Measurements from ENCODE around the gene SMARCD1. TPM values are rescaled to one million over a fixed set of nuclear protein-coding genes. Genes with fewer than 3 reads are reported as not detected.
"Not testable (repeated sequence)": the region's sequence is repeated elsewhere in the genome, so short reads cannot be mapped to it uniquely, and the experiment has no call there.

Gene SMARCD1
- total RNA-seq, 1 experiment from 2014 or later, result 36.1 TPM

DNA sequence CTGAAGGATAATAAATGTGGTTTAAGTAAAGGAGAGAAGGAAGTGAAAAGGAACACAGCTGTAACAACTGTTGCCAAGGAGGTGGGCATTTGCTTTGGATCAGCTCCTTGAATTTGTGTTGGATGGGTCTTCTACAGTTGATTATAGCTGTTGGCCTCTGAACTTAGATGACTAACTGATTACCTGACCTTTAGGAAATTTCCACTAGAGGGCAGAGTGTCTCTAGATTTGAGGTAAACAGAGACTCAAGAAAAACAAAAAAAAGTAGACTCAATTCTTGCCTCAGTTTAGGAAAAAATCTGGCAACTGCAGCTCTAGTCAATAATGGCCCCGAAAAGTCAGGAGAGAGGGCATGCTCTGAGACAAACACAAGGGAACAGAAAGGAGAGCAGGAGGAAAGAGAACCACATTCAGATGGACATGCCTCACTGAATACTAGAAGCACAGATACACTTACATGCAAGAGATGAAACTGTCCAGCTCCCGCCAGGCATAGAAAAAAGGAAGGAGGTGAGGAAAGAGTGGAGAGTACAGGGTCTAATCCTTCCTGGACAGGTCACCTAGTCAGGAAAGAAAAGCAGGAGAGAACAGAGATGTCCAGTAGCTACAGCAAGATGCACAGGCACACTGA is 47.5 kb downstream of the SMARCD1 start:
- Histone ChIP-seq H3K27me3 (no peaks in the 10 kb centered on the region), H3K9me3 (no peaks in the 10 kb centered on the region), H3K36me3 (peaks cover 55% of the 10 kb centered on the region), H3K4me3 (no peak overlapping the region)
- no peak for DNase-seq

GRCh38 chr12:50142993-50143392 is 57.9 kb downstream of the SMARCD1 start:
- H3K4me3 ChIP-seq, result no peak overlapping the region
- H3K9me3 ChIP-seq, result no peaks in the 10 kb centered on the region
- peaks cover 23% of the 10 kb centered on the region for H3K36me3 ChIP-seq
- DNase-seq, result no peak
- H3K27me3 ChIP-seq, result no peaks in the 10 kb centered on the region

DNA sequence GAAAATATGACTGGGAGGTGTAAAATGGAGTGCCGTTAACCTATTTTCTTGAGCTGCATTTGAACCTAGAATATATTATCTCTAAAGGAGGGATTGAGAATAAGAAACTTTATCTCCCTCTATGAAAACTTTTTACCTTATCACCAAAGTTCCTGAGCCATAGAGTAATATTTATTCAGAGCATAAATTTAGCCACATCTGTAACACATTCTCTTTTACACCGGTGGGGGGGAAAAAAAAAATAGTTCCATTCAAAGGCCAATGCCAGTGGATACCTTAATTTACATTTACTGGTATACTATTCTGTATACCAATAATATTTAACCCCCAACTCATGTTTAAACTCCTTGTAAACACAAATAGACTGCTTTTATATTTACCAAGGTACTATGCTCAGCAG is 60.3 kb downstream of the SMARCD1 start:
- no peak for DNase-seq

GRCh38 chr12:50147281-50147680 is 62.1 kb downstream of the SMARCD1 start:
- DNase-seq, result no peak
- Histone ChIP-seq H3K4me3 (no peak overlapping the region), H3K36me3 (peaks cover 2% of the 10 kb centered on the region; the same call in 1 of the 2 replicates), H3K9me3 (no peaks in the 10 kb centered on the region), H3K27me3 (no peaks in the 10 kb centered on the region)

More for the DNA sequence above, 60.3 kb downstream of the SMARCD1 start:
- Histone ChIP-seq H3K4me3 (no peak overlapping the region), H3K27me3 (no peaks in the 10 kb centered on the region), H3K36me3 (peaks cover 6% of the 10 kb centered on the region; the same call in 1 of the 2 replicates), H3K9me3 (no peaks in the 10 kb centered on the region)

GRCh38 chr12:50148011-50148410 is 62.9 kb downstream of the SMARCD1 start:
- not testable (repeated sequence) for H3K9me3 ChIP-seq, H3K4me3 ChIP-seq, H3K27me3 ChIP-seq, H3K36me3 ChIP-seq, DNase-seq

- H3K36me3 ChIP-seq, result no peaks in the 10 kb centered on the region; the same call in 1 of the 2 replicates
- no peak overlapping the region for H3K4me3 ChIP-seq
- DNase-seq, result no peak
- H3K27me3 ChIP-seq, result no peaks in the 10 kb centered on the region
- no peaks in the 10 kb centered on the region for H3K9me3 ChIP-seq
These were observed 64.2 kb downstream of the SMARCD1 start for GRCh38 chr12:50149311-50149710.

Other genes with a start within 250 kb of the SMARCD1 start
- 1.8 and 5.8 TPM in 2 replicates for gene BCDIN3D, start 242.2 kb upstream of the SMARCD1 start, total RNA-seq (2014; rRNA removed; shearing (Covaris generic); ENCODE audit: low replicate concordance)
- not detected in 2 replicates for gene FAIM2, start 181.4 kb upstream of the SMARCD1 start, total RNA-seq (2014; rRNA removed; shearing (Covaris generic); ENCODE audit: low replicate concordance)
- gene AQP2, start 134.6 kb upstream of the SMARCD1 start, total RNA-seq (2014; rRNA removed; shearing (Covaris generic); ENCODE audit: low replicate concordance), result not detected in 2 replicates
- gene AQP5, start 123.5 kb upstream of the SMARCD1 start, total RNA-seq (2014; rRNA removed; shearing (Covaris generic); ENCODE audit: low replicate concordance), result not detected in 2 replicates
- gene AQP6, start 112.4 kb upstream of the SMARCD1 start, total RNA-seq (2014; rRNA removed; shearing (Covaris generic); ENCODE audit: low replicate concordance), result not detected in 2 replicates
- gene RACGAP1, start 59.8 kb upstream of the SMARCD1 start, total RNA-seq (2014; rRNA removed; shearing (Covaris generic); ENCODE audit: low replicate concordance), result 157 and 166 TPM in 2 replicates
- 1.5 and 1.7 TPM in 2 replicates for gene ASIC1, start 27.7 kb upstream of the SMARCD1 start, total RNA-seq (2014; rRNA removed; shearing (Covaris generic); ENCODE audit: low replicate concordance)
- gene GPD1, start 18.7 kb downstream of the SMARCD1 start, total RNA-seq (2014; rRNA removed; shearing (Covaris generic); ENCODE audit: low replicate concordance), result not detected in 2 replicates
- 20.1 and 39.3 TPM in 2 replicates for gene COX14, start 26.9 kb downstream of the SMARCD1 start, total RNA-seq (2014; rRNA removed; shearing (Covaris generic); ENCODE audit: low replicate concordance)
- 38.6 and 40.3 TPM in 2 replicates for gene CERS5, start 82.0 kb downstream of the SMARCD1 start, total RNA-seq (2014; rRNA removed; shearing (Covaris generic); ENCODE audit: low replicate concordance)
- 116 and 240 TPM in 2 replicates for gene LIMA1, start 198.2 kb downstream of the SMARCD1 start, total RNA-seq (2014; rRNA removed; shearing (Covaris generic); ENCODE audit: low replicate concordance)

Data from MG63 (cell line).